ENCODE measurements around the gene POLD1.
"Not testable (repeated sequence)": the region's sequence is repeated elsewhere in the genome, so short reads cannot be mapped to it uniquely, and the experiment has no call there.

POLD1 gene

DNA sequence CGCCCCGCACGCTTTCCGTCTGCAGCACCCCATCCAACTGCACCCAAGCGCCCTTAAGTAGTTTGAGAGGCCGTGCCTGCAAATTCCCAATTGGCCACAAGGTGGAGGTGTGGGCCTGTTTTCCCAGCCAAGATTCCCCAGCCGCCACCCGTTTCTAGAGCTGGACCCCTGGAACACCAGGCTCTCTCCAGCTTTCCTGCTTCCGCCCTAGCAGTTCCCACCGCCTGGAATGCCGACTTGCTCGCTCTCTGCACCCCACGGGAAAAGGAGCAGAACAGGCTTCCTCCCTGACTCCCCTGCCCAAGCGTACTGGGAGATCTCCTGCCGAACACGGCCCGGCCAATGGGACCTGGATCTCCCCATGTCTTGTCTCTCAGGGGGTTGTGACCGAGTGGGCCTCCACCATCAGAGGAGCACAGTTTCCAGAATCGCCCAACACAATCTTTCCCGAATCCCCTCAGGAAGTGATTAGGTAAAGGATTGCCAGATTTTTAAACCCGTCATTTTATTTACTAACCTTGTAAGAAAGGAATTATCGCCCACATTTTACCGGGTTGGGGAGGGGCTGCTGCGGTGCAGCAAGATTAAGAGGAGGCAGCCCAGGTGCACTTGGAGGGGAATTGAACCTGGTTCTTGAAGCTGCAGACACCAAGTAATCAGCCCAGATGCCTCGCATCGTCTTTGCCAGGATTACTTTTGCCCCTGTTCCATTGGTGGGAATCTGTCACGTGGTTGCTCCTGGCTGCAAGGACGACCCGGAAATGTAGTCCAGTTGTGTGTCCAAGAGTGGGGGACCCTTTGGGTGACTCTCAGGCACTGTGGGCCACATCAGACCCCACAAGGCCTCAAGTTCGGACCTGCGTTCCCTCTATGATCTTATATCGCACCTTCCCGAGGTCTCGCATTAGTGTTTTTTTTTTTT, 15.2 kb upstream of the POLD1 start:
- DNase-seq: peak; percentile 91

DNA sequence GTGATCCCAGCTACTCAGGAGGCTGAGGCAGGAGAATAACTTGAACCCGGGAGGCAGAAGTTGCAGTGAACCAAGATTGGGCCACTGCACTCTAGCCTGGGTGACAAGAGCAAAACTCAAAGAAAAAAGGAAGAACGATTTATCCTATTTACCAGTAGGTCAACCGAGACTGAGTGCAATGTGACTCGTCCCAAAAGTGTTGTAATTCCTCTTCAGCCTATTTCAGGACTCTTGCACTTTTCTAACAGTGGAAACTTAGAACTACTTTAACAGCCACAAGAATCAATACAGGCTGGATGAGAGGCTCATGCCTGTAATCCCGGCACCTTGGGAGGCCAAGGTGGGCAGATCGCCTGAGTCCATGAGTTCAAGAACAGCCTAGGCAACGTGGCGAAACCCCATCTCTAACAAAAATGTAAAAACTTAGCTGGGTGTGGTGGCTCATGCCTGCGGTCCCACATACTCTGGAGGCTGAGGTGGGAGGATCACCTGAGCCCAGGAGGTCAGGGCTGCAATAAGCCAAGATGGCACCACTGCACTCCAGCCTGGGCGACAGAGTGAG, 12.2 kb upstream of the POLD1 start:
- no peak for DNase-seq

DNA sequence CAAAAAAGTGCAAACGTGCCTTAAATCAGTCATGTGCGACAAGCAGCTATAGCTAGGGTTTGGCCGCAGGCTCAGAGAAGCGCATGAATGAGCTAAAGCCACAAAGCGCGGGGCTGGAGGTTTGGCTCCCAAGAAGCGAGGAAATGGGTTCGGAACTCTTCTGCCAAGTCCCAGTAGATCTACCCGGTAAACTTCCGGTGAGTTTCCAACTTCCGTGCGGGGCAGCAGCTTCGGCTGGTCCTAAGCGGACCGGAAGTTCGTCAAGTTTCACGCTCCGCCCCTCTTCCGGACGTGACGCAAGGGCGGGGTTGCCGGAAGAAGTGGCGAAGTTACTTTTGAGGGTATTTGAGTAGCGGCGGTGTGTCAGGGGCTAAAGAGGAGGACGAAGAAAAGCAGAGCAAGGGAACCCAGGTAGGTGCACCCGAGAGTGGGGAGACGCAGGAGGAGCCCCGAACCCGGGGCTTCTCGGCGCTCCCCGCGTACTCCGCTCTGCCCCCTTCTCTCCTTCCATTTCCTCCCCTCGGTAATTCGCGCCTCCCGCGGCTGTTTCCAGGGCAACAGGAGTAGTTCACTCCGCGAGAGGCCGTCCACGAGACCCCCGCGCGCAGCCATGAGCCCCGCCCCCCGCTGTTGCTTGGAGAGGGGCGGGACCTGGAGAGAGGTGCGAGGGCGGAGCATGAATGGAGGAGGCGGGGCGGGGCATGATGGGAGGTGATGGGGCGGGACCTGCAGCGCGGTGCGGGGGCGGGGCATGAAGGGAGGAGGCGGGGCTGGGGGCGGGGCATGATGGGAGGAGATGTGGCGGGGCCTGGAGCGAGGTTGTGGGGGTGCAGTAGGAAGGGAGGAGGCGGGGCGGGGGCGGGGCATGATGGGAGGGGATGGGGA, 7.7 kb upstream of the POLD1 start, which contains the start of gene NR1H2:
Gene NR1H2 (plus strand): TSS at position 292 of the 885 bp plus-strand sequence. CDS start 1,149 bp downstream, outside the sequence.
- DNase-seq: peak; percentile 96

DNA sequence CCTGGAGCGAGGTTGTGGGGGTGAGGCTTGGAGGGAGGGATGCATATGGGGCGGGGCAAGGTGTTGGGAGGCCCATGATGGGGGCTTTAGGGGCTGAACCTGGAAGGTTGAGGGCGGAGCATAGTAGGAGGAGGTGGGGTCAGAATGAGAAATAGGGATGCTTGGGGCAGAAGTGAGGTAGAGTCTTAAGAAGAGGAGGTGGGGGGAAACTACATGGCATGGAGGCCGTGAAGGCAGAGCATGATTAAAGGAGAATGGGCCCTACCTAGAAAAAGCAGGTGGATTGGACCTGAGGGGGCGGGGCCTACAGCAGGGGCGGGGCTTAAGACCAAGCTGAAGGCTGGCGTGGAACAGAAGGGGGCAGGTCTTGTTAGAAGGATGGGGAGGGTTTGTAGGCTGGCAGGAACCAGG, 7.1 kb upstream of the POLD1 start:
- no peak for DNase-seq

DNA sequence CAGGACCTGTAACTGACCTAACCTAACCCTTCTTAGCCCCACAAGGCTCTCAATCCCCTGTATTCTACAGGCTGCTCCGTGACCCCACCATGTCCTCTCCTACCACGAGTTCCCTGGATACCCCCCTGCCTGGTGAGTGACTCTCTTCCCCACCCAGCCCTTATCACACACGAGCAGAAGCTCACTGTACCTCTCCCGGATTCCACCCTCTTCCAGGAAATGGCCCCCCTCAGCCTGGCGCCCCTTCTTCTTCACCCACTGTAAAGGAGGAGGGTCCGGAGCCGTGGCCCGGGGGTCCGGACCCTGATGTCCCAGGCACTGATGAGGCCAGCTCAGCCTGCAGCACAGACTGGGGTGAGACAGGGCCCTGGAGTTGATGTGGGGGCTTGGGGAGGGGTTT, 6.6 kb upstream of the POLD1 start:
- DNase-seq: no peak

DNA sequence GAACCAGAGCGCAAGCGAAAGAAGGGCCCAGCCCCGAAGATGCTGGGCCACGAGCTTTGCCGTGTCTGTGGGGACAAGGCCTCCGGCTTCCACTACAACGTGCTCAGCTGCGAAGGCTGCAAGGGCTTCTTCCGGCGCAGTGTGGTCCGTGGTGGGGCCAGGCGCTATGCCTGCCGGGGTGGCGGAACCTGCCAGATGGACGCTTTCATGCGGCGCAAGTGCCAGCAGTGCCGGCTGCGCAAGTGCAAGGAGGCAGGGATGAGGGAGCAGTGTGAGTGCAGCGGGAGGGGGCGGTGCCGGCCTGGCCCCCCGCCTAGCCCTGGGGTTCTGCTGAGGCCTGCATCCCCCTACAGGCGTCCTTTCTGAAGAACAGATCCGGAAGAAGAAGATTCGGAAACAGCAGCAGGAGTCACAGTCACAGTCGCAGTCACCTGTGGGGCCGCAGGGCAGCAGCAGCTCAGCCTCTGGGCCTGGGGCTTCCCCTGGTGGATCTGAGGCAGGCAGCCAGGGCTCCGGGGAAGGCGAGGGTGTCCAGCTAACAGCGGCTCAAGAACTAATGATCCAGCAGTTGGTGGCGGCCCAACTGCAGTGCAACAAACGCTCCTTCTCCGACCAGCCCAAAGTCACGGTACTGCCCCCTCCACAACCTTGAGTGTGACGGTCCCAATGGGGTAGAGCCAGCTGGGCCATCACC, 5.8 kb upstream of the POLD1 start:
- no peak for DNase-seq

DNA sequence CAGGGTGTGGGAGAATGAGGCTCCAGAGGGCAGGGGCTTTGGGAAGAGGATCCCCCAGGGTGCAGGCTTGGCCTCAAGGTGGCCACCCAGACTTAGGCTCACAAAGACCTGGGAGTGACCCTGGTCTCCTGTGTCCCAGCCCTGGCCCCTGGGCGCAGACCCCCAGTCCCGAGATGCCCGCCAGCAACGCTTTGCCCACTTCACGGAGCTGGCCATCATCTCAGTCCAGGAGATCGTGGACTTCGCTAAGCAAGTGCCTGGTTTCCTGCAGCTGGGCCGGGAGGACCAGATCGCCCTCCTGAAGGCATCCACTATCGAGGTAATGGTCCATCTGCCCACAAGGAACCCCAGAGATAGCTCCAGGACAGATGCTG, 5.3 kb upstream of the POLD1 start:
- DNase-seq: no peak

DNA sequence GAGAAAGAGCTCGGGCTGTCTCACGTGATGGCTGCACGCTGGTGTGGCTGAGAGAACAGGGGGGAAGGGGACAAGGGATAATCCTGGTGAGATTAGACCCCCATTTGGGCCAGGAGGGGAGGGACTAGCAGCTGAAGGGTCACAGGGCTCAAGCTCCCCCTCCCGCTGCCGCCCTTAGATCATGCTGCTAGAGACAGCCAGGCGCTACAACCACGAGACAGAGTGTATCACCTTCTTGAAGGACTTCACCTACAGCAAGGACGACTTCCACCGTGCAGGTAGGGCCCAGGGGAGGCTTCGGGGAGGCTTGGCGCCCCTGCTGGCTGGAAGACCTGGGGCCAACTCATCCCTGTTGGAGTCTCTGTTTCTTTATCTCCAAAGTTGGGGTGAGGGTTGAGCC, 4.5 kb upstream of the POLD1 start:
- no peak for DNase-seq

DNA sequence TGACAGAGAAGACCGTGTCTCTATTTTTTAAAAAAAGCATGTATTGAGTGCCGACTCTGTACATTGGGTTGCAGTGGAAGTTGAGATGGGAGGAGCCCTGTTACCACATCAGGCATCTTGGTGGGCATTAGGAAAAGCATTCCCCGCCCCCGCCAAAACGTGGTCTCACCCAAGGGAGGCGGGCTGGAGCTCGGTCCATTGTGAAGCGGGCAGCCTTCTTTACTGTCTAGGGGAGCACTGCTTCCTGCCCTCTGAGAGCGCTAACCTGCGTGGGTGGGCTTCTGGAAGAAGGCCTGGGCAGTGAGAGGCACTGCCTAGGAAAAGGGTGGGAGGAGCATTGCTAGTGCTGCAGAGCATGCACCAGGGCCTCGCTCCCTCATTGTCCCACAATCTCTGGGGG, 4.0 kb upstream of the POLD1 start:
- DNase-seq: no peak

DNA sequence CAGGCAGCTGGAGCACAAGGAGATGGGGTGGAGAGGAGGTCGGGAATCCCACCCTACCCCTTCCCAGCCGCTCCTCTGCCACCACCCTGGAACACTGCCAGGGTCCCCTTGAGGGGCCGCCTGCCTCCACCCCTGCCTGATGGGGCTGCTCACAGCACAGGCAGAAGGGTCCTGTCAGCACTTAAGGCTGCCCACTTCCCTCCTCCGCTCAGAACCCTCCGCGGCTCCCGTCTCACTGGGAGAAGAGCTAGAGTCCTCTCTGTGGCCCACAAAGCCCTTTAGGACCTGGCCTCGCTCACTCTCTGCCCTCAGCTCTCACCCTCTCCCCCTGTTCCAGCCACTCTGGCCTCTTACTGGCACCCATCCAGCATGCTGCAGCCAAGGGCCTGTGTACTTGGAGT, 3.4 kb upstream of the POLD1 start:
- DNase-seq: no peak

DNA sequence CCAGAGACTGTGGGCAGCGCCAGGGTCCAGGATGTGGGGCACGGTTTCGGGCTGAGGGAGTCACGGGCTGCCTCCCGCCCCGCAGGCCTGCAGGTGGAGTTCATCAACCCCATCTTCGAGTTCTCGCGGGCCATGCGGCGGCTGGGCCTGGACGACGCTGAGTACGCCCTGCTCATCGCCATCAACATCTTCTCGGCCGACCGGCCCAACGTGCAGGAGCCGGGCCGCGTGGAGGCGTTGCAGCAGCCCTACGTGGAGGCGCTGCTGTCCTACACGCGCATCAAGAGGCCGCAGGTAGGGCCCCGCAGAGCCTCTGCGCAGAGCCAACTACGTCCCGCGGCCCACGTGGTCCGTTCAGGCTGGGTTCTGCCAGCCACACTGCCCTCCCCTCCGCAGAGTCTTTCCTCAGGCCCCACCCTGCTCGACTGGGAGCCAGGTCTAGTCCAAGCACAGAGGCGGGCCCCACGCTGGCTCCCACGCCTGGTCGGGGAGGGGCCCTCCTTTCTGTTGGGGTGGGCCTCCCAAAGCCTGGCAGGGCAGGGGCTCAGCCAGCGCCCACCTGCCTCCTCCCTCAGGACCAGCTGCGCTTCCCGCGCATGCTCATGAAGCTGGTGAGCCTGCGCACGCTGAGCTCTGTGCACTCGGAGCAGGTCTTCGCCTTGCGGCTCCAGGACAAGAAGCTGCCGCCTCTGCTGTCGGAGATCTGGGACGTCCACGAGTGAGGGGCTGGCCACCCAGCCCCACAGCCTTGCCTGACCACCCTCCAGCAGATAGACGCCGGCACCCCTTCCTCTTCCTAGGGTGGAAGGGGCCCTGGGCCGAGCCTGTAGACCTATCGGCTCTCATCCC, 2.0 kb upstream of the POLD1 start:
- DNase-seq: no peak

DNA sequence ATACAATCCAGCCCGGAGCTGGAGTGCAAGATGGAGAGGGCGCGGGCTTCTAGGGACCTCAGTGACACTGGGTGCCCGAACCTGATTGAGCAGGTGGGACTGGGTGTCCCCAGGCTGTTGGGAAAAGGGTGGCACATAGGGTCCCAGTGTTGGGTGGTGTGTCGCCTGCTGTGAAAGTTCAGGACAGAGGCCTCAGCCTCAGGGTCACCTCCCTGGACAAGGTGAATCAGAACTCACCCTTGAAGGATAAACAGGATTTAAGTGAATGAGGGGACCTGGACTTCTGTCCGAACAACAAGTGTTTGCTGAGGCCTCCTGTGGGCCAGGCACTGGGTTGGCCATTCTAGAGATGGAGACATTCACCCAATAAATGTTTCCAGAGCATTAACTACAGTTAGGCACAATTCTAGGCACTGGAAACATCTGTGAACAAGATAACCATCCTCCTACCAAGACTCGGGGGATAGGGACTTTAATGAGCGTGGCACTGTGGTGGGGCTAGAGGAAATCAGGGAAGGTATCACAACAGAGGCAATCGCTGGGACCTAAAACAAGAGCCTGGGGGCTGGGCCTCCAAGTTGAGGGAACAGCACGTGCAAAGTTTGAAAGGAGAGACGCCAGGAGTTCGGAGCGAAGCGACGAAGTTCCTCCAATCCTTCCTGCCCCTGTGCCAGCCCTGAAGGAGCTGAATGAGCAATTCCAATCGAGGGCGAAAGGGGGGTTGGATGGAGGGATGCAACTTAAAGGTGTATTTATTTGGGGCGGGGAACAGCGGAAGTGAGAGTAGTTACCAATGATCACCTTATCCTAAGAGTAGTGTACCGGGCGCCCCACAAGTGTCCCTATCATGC, 921 bp upstream of the POLD1 start:
- DNase-seq: no peak

DNA sequence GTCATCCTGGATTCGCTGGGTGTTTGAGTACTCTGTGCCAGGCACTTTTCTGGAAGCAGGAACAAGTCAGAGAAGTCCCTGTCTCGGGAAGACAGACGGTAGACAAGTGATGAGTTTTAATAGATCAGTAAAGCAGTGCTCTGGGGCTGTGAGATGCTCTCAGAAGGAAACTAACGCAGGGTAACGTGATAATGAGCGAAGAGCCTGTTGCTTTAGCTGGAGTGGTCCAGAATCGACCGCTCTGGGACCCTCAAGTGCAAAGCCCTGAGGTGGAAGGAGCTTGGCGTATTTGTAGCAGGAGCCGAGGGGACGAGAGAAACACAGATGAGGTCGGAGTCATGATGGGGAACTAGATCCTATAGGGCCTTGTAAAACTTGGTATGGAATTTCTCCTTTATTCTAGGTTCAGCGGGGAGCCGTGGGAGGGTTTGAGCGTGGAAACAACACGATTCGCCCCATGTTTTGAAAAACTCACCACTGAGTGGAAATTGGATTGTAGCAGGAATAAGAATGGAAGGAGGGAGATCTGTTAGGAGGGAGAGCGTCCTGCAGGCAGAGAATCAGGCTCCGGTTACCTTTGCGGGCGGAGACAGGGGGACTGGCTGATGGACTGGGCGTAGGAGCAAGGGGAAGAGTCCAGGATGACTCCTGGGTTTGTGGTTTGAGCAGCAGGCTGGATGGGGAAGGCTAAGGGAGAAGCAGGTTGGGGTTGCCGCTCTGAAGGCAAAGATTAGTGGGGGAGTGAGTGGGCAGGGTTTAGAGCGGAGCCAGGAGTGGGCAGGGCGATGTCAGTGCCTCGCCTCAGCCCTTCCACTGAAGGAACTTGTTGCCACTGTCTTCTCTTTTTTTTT, 763 bp downstream of the POLD1 start:
- no peak for DNase-seq

DNA sequence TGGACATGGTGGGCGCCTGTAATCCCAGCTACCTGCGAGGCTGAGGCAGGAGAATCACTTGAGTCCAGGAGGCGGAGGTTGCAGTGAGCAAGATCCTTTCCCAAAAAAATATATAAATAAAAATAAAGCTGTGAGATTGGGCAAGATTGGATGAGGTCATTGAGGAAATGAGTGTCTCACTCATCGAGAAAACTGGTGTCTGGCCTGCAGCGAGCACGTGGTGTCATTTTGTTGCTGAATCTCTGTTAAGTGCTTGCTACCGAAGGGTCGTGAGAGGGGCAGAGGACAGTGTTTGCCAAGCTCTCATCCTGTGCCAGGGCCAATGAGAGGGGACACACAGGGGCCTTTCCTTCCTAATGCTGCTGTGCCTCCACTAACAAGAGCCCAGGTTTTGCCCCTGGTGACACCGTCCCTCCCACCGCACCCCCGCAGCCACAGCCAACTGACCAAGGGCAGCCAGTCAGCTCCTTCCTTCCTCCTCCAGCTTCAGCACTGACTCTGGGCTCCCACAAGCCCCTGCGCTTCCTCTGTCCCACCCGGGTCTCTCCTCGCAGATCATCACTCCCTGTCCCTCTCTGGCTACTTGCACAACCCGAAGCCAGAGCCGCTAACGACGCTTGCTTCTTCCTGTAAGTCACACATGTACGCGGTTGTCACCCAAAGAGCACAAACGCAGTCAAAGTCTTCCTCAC, 3.2 kb downstream of the POLD1 start:
- DNase-seq: no peak

DNA sequence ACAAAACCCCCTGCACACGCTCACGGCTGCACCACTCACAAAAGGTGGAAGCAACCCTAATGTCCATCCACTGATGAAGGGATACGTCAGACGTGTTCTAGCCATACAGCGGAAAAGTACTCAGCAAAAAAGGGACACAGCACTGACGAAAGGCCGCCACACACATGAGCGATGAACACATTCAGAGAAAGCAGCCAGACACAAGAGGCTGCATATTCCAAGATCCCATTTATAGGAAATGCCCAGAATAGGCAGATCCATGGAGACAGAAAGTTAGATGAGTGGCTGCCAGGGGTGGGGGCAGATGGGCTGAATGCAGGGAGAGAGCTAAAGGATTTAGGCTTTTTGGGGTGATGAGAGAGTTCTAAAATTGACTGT, 3.7 kb downstream of the POLD1 start:
- no peak for DNase-seq

DNA sequence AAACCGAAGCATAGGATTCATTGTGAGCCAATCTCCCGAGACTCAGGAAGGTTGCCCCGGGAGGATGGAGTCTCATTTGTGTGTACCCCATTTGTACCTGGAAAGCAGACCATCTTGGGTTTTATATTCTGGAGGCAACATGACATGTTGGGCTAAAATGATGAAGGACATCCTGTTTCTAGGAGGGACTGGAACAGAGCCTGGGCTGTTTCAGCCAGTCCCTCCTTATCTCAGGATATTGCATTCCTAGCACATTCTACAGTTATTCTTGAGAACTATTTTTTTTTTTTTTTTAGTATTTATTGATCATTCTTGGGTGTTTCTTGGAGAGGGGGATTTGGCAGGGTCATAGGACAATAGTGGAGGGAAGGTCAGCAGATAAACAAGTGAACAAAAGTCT, 6.1 kb downstream of the POLD1 start:
- not testable (repeated sequence) for DNase-seq

DNA sequence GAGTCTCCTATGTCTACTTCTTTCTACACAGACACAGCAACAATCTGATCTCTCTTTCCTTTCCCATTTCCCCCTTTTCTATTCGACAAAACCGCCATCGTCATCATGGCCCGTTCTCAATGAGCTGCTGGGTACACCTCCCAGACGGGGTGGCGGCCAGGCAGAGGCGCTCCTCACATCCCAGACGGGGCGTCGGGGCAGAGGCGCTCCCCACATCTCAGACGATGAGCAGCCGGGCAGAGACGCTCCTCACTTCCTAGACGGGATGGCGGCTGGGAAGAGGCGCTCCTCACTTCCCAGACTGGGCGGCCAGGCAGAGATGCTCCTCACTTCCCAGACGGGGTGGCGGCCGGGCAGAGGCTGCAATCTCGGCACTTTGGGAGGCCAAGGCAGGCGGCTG, 6.8 kb downstream of the POLD1 start:
- DNase-seq: not testable (repeated sequence)

DNA sequence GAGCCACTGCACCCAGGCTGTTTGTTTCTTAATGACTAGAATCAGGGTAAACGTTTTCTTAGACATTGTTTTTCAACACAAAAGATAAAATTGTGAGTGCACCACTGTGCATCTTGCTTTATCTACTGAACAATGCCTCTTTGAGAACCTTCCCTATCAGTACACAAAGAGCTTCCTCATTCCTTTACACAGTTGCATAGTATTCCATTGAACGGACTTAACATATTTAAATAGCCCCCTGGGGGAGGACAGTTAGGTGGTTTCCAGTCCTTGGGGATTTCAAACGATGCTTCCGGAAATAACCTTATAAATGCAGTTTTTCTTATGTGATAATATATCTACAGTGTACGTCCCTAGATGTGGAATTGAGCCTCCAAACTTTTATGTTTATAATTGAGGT, 8.6 kb downstream of the POLD1 start:
- no peak for DNase-seq

DNA sequence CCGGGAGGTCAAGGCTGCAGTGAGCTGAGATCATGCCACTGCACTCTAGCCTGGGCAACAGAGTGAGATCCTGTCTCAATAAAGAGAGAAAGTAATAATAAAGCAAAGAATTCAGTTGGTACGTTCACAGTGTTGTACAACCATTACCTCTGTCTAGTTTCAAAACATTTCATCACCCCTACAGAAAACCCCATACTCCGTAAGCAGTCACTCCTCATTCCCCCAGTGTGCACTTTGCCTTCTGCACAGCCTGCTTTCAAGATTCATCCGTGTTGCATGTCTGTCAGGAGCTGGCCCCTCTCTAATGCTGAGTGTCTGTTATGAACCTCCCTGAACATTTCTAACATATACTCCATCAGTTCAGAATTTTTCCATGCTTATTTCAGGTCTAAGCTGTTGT, 9.4 kb downstream of the POLD1 start:
- DNase-seq: no peak
